ENCODE measurements around the gene SCN11A.

The SCN11A gene

DNA sequence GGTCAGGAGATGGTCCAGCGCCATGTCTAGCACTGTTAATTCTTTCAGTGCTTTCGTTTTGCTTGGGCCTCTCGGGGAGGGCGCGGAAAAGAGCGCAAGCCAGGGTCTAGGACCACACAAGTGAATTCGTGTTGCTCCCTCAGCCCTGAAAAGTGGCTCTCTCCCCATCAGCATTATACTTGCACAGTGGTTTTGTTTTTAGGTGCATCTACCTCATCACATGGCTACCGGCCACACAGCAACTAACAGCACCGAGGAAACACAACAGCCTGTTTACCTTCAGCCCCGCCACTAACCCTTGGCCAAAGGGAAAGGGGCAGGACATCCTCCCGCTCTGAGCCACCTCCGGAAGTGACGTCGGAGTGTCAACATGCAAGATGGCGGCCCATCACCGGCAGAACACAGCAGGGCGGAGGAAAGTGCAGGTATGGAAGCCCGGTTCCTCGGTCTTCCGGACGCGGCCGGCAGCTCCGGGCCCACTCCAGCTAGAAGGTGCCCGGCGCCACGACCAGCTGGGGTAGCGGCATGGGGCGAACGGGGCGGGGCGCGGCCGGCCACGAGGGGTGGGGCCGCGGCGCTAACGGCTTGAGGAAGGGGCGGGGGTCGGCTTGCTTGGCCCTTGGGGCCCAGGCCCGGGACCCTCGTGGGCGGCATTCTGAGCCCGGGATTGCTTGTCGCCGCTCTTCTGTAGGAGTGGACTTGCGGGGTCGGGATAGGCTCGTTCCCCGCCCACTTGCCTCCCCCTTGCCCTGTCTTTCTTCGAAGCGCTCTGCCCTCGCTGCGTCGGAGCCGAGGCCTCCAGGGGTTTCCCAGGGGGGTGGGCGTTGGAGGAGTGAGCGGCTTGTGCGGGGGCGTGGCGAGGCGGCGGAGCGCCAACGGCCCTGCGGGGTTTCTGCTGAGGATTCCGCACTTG is at the start of gene SCN11A, which contains the start of gene WDR48:
Gene SCN11A, minus strand, starts transcription at position 296 of the 913 bp plus-strand sequence. CDS start 101,582 bp downstream, outside the sequence.
Gene WDR48, plus strand, starts transcription at position 368 of the 913 bp plus-strand sequence. Its CDS starts 10 bp downstream, at position 378.
- peak; percentile 87 for DNase-seq (ENCODE audit: low read depth)

DNA sequence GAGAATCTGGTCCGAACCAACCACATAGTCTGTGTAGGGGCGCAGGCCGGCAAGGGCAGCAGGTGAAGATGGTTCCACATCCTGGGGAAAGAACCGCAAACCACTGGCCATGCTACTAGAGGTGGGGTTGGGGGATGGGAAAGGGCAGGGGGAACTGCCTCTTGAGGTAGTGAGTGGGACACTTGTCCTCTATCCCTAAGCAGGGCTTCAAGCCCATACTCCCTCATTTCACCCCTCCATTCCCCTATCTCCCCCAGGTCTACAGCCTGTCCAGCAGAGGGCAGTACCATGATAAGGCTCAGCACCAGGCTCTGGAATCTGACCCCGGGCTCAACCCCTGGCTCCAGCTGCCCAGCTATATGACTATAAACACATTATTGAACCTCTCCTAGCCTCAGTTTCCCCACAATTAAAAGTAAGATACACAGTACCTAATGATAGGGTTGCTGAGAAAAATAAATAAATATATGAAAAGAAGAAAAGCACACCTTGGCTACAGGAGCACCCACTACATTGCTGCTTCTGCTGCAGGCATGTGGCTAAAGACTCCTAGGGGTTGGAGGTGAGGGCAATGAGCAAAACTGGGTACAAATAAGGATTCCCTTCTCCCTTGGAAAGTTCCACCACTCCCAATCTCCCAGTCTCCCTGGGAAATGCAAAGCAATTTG is 49.4 kb upstream of the SCN11A start:
- peak; percentile 12 for DNase-seq (ENCODE audit: low read depth)

DNA sequence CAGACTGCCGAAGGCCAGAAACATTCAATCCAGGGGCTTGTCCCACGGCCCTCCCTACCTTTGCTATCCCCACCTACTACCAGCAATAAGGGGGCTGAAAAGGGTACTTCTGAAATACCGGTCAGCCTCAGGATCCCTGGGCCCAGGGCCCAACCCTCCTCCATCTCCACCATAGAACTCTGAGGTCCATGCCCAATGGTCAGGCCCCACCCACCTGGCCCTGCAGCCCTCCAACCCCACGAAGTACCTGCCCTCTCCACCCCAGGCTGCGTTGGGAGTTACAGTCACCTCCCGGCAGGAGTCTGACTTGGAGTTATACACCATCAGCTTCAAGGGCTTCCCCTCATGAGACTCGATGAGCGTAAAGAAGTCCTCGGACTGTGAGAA is 48.7 kb upstream of the SCN11A start:
- DNase-seq (ENCODE audit: low read depth), result no peak

- DNase-seq (ENCODE audit: low read depth), result no peak
Measured at GRCh38 chr3:39099738-39100499, 48.2 kb upstream of the SCN11A start.

DNA sequence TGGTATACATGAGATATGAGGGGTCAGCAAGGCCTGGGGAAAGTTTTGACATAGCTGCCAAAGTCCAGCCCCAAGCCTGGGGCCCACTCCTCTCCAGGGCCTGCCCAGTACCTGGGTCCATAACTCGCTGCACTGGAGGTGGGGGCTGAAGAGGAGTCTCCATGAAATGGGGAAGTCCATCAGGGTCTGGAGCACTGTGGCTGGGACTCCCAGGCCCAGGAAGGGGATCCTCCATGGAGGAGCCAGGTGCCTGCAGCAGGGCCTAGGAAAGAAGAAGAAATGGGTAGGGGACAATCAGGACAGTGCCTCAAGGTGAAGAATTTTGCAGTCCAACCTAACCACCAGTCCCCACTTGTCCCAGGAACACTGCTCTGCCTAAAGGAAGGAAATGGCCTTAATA is 47.5 kb upstream of the SCN11A start:
- DNase-seq (ENCODE audit: low read depth), result no peak

DNA sequence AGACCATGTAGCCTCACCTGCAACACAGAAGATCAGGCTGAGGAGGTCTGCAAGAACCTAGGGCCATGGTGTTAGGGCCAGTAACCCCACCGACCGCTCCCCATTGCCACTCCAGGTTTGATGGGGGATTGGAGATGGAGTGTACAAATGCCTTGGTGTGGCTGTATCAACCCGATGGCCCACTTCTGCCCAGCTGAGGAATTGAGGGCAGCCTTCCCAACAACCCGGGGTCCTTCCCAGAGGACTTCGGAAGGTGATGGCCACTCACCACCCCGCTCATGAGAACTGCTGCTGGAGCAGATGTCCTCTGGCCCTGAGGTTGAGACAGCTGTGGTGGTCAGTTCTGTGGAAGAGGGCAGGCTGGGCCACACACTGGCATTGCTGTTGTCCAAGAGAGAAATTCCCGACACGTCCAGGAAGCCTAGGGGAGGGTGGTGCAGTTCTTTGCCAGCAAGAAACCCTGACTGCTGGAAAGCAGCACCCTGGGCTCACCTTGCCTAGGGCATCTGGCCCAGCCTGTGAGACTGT is 46.8 kb upstream of the SCN11A start:
- no peak for DNase-seq (ENCODE audit: low read depth)

DNA sequence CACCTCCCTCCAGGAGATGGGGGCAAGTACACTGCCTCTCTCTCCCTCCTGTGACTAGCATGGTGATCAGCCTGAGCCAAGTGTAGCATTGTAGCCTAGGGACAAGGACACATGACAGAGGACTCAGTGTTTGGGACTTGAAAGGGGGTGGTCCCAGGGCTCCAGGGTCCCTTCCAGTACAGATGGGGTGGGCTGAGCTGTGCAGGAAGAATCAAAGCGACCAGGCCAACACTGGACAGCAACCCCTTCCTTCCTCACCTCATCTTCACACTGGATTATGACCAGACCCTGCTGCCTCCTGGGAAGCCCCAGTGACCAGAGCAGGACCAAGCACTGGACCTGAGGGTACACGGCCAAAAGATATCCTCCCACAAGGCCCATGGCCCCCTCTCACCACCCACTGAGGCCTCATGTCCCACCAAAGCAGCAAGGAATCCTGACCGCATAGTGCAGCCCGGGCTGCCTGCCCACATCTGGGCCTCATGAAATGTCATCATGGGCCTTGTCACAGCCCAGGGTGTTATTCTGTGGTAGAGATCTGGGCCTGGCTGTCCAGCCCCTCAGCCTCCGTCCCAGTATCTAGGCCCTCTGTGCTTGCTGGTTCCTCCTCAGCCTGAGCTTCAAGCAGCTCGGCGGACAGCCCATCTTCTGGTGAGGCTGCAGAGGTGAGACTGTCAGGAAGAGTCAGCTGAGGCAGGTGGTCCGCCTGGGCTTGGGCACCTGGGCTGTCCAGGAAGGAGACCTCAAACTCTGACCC is 46.1 kb upstream of the SCN11A start:
- DNase-seq (ENCODE audit: low read depth), result no peak

DNA sequence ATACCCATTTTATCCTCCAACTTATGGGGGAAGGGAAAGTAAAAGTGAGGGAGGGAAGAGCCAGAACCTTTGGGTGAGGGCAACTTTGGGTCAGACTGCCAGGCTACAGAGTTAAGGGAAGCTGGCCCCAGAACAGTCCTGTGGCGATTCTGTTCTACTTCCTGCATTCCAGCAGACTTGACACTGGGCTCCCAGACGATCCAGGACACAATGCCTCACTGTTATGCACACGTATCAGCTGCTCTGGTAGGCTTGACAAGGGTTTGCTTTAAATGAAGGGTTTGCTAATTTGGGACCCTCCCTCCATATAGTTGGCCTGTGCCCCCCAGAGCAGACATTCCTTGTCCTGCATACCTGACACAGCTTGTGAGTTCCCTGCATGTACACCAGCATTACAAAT is 45.0 kb upstream of the SCN11A start:
- no peak for DNase-seq (ENCODE audit: low read depth)

- no peak for DNase-seq (ENCODE audit: low read depth)
Measured at GRCh38 chr3:39095778-39096177, 44.0 kb upstream of the SCN11A start.

- no peak for DNase-seq (ENCODE audit: low read depth)
Measured at GRCh38 chr3:39094851-39095677, 43.3 kb upstream of the SCN11A start.

GRCh38 chr3:39090922-39091321 is 39.2 kb upstream of the SCN11A start:
- DNase-seq (ENCODE audit: low read depth), result peak; percentile 37

- DNase-seq (ENCODE audit: low read depth), result no peak
Measured at GRCh38 chr3:39088889-39089288, 37.1 kb upstream of the SCN11A start.

DNA sequence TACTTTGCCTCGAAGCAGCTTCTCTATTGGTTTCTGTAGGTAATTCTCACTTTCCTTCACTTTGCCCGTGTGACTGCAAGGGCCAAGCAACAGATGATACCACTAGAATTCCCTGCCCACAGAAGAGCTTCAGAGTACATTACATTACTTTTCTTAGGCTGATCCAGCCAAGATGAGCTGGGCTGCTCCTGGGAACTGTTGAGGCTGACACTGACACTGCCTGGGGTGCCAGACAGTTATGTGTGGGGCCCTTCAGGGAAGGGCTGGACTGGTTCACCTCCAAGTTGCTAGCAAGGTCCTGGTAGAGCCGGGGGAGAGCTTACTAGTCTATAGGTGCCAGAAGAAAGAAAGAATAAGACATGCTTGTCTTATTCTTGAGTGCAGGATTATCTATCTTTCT is 36.7 kb upstream of the SCN11A start:
- no peak for DNase-seq (ENCODE audit: low read depth)

DNA sequence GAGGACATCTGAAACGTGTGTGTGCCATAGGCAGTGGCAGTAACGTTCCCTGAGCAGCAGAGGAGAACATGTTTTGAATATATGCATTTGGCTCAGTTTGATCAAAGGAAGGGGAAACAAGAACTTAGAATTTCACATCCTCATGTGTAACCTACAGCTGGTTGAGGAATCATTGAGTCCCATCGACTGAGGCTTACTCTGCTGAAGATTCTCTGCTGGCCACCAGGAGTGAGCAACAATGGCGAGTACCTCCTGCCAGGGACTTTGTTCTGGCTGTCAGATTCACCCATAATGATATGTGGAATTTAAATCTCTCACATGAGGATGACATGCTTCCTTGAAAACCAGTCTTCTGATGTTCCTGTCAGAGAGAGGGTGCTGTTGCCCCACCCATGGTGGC is 34.4 kb upstream of the SCN11A start:
- DNase-seq (ENCODE audit: low read depth), result no peak

GRCh38 chr3:39082666-39083313 is 31.0 kb upstream of the SCN11A start:
- DNase-seq (ENCODE audit: low read depth), result no peak

GRCh38 chr3:39080026-39080425 is 28.3 kb upstream of the SCN11A start:
- no peak for DNase-seq (ENCODE audit: low read depth)

GRCh38 chr3:39079530-39079929 is 27.8 kb upstream of the SCN11A start:
- DNase-seq (ENCODE audit: low read depth), result no peak

DNA sequence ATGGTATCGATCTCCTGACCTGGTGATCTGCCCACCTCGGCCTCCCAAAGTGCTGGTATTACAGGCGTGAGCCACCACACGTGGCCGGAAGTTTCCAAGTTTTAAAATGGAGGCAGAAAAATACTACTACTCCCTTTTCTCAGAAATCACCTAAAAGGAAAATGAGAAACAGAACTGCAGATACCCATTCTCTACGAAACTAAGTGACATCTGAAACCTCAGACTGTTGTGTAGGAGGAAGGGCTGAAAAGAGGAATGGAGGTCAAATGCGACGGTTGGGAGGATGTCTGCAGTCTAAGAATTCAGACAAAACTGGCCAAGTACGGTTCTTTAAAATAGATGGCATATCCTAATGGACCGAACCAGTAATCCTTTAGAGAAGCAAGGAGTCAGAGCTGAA is 24.2 kb upstream of the SCN11A start:
- DNase-seq (ENCODE audit: low read depth), result no peak

DNA sequence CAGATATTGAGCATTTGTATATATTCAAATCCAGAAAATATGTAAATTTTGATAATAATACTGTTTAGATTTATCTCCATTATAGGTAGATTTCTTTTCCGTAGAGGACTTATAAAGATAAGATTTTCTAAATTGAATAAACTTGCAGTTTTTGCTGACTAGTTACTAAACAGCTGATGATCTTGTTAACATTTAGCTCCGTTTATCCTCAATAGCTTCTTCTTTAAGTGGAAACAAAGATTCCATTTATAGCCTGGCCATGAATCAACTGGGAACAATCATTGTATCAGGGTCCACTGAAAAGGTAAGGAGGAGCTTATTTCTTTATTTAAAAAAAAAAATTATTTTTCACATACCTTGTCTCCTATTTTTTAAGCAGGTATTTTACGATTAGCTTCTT is 16.8 kb upstream of the SCN11A start:
- no peak for DNase-seq (ENCODE audit: low read depth)

GRCh38 chr3:39067286-39067685 is 15.5 kb upstream of the SCN11A start:
- DNase-seq (ENCODE audit: low read depth), result no peak
